SK-N-SH (cell line): Measurements from ENCODE around the gene SYNE1. TPM values are rescaled to one million over a fixed set of nuclear protein-coding genes. Genes with fewer than 3 reads are reported as not detected.

Experiments used
- CTCF ChIA-PET: fragments of 300-600, 350-600 bp; formaldehyde crosslinking; extraction: SDS; loops from one replicate; lab custom pipeline; 2021; lab: Yijun Ruan, JAX
- POLR2A ChIA-PET: fragments of 350-600 bp; sonication (Branson Sonifier 250); formaldehyde crosslinking; extraction: SDS; loops from one replicate; lab custom pipeline; 2020; ENCODE audit warnings: antibody characterized with exemption, inconsistent platforms; lab: Yijun Ruan, JAX
- DNase-seq: peaks from one replicate; pipeline ENCODE4 v3.0.0; 2012
- H2AFZ ChIP-seq: fragments of 200-600 bp; sonication (generic); 2 replicates; pipeline ENCODE4 v1.8.1; 2016; ENCODE audit warnings: antibody characterized with exemption, mild to moderate bottlenecking, low read depth
- H3F3A ChIP-seq: fragments of 200-600 bp; sonication (generic); replicated peaks from 2 replicates; pipeline ENCODE3; 2016; ENCODE audit warnings: antibody characterized with exemption, mild to moderate bottlenecking; ENCODE audit not compliant: insufficient read depth
- H3K27ac ChIP-seq, 2 experiments: fragments of 200-500 bp in 1 of 2; fragments of 200-600 bp in 1 of 2; sonication (Bioruptor generic) in 1 of 2; sonication (generic), shearing (Covaris generic) in 1 of 2; 2 replicates each; pipeline versions ENCODE4 v1.5.1 to v1.6.1; 2014 to 2016; ENCODE audit warnings: low read depth in 2 of 2, inconsistent platforms in 1 of 2, low read length in 1 of 2, mild to moderate bottlenecking in 1 of 2, mixed read lengths in 1 of 2
- H3K27me3 ChIP-seq: fragments of 200-600 bp; sonication (generic), shearing (Covaris generic); 2 replicates; pipeline ENCODE4 v1.6.1; 2016; ENCODE audit warnings: mixed run types; ENCODE audit not compliant: insufficient read depth
- H3K36me3 ChIP-seq, 2 experiments: fragments of 200-500 bp in 1 of 2; fragments of 200-600 bp in 1 of 2; sonication (Bioruptor generic) in 1 of 2; sonication (generic) in 1 of 2; replicated peaks in 1 of 2; 2 replicates each; pipeline versions ENCODE3 to v1.5.1; 2014 to 2016; ENCODE audit warnings: low read length in 1 of 2, mild to moderate bottlenecking in 1 of 2; ENCODE audit not compliant: insufficient read depth in 2 of 2, control insufficient read depth in 1 of 2
- H3K4me1 ChIP-seq, 2 experiments: fragments of 200-500 bp in 1 of 2; fragments of 200-600 bp in 1 of 2; sonication (Bioruptor generic) in 1 of 2; sonication (generic), shearing (Covaris generic) in 1 of 2; 2 replicates each; pipeline versions ENCODE4 v1.5.1 to v1.6.1; 2014 to 2016; ENCODE audit warnings: low read depth in 1 of 2, low read length in 1 of 2, mixed run types in 1 of 2; ENCODE audit not compliant: insufficient read depth in 2 of 2, control insufficient read depth in 1 of 2
- H3K4me2 ChIP-seq: fragments of 200-600 bp; sonication (generic), shearing (Covaris generic); 2 replicates; pipeline ENCODE4 v1.6.1; 2017; ENCODE audit warnings: mixed run types
- H3K4me3 ChIP-seq, 2 experiments: fragments of 200-500 bp in 1 of 2; fragments of 200-600 bp in 1 of 2; sonication (Bioruptor generic) in 1 of 2; sonication (generic), shearing (Covaris generic) in 1 of 2; 2 replicates each; pipeline versions ENCODE4 v1.5.1 to v1.8.1; 2014 to 2016; ENCODE audit warnings: low read depth in 2 of 2, inconsistent platforms in 1 of 2, low read length in 1 of 2, mild to moderate bottlenecking in 1 of 2, mixed read lengths in 1 of 2, moderate library complexity in 1 of 2
- H3K79me2 ChIP-seq: fragments of 200-600 bp; sonication (generic); 2 replicates; pipeline ENCODE4 v1.8.1; 2017; ENCODE audit warnings: mild to moderate bottlenecking; ENCODE audit not compliant: insufficient read depth
- H3K9ac ChIP-seq: fragments of 200-600 bp; sonication (generic); 2 replicates; pipeline ENCODE4 v1.6.1; 2017; ENCODE audit warnings: mixed run types
- H3K9me2 ChIP-seq: fragments of 200-600 bp; sonication (generic); 2 replicates; pipeline ENCODE4 v1.6.1; 2017; ENCODE audit warnings: mixed run types
- H3K9me3 ChIP-seq: fragments of 200-600 bp; sonication (generic); 2 replicates; pipeline ENCODE4 v1.6.1; 2017; ENCODE audit warnings: mixed run types, mild to moderate bottlenecking, moderate library complexity
- H4K20me1 ChIP-seq: fragments of 200-600 bp; sonication (generic); 2 replicates; pipeline ENCODE4 v1.6.1; 2017; ENCODE audit warnings: mild to moderate bottlenecking, mixed run types; ENCODE audit not compliant: insufficient read depth
- CHD2 ChIP-seq: fragments of 150-350 bp; IDR thresholded peaks from 2 replicates; pipeline ENCODE4 v1.6.1; 2018; ENCODE audit warnings: low read length; ENCODE audit not compliant: partially characterized antibody
- ELF1 ChIP-seq: IDR thresholded peaks from 2 replicates; pipeline ENCODE4 v1.4.0; 2012
- EP300 ChIP-seq, 2 experiments: IDR thresholded peaks; 2 replicates each; pipeline versions ENCODE4 v1.4.0 to v1.6.1; 2012; ENCODE audit warnings: borderline replicate concordance in 1 of 2, low read depth in 1 of 2, low read length in 1 of 2
- FOSL2 ChIP-seq: IDR thresholded peaks from 2 replicates; pipeline ENCODE4 v1.4.0; 2012; ENCODE audit warnings: low read depth, mild to moderate bottlenecking, moderate library complexity, borderline replicate concordance
- FOXJ3 ChIP-seq: sonication (generic); formaldehyde crosslinking; IDR thresholded peaks from 2 replicates; pipeline ENCODE4 v1.5.1; 2020; ENCODE audit warnings: mild to moderate bottlenecking, missing genetic modification reagents
- FOXM1 ChIP-seq: IDR thresholded peaks from 2 replicates; pipeline ENCODE4 v1.4.0; 2012; ENCODE audit warnings: low read depth, mild to moderate bottlenecking
- MEF2A ChIP-seq: IDR thresholded peaks from 2 replicates; pipeline ENCODE4 v1.4.0; 2012; ENCODE audit warnings: low read depth, borderline replicate concordance
- PBX3 ChIP-seq: IDR thresholded peaks from 2 replicates; pipeline ENCODE4; 2012
- POLR2AphosphoS5 ChIP-seq: IDR thresholded peaks from 2 replicates; pipeline ENCODE4 v1.6.1; 2012; ENCODE audit warnings: low read depth, low read length
- RCOR1 ChIP-seq: fragments of 150-350 bp; IDR thresholded peaks from 2 replicates; pipeline ENCODE4 v1.6.1; 2017; ENCODE audit warnings: antibody characterized with exemption, low read length
- RXRA ChIP-seq: IDR thresholded peaks from 2 replicates; pipeline ENCODE4 v1.4.0; 2012; ENCODE audit warnings: low read depth, mild to moderate bottlenecking, borderline replicate concordance
- SMC3 ChIP-seq: IDR thresholded peaks from 2 replicates; pipeline ENCODE4 v1.6.1; 2012; ENCODE audit warnings: low read depth, low read length, improper control_type of control experiment
- TEAD4 ChIP-seq: IDR thresholded peaks from 2 replicates; pipeline ENCODE4 v1.4.0; 2012; ENCODE audit warnings: mild to moderate bottlenecking, borderline replicate concordance; ENCODE audit not compliant: insufficient read depth
- USF1 ChIP-seq: IDR thresholded peaks from 2 replicates; pipeline ENCODE4 v1.4.0; 2012; ENCODE audit warnings: low read depth, borderline replicate concordance
- YY1 ChIP-seq: IDR thresholded peaks from 2 replicates; pipeline ENCODE4 v1.4.0; 2012; ENCODE audit warnings: low read depth, mild to moderate bottlenecking
- WGBS: methylation state at CpG from one replicate; pipeline ENCODE4 v1.1.6; 2017; ENCODE audit warnings: low lambda C conversion rate; 5-methylcytosine and 5-hydroxymethylcytosine counted together
- polyA plus RNA-seq, 3 experiments: library from polyadenylated mRNA; depleted of rRNA; stranded (reverse); fragments of >200 nt; gene quantifications; 2 replicates each; pipeline ENCODE4 v1.2.3, GENCODE V29; 2012

The SYNE1 gene
- polyA plus RNA-seq, 1 of the 3 experiments (the other 2 are of a cell fraction): 31.1 TPM

GRCh38 chr6:152428126-152428525, 209.0 kb downstream of the SYNE1 start:
- Histone ChIP-seq H3K4me3 (no peak overlapping the region), H3K4me1 (no peaks in the 10 kb centered on the region), H3K9me2 (no peaks in the 10 kb centered on the region), H3K9me3 (no peaks in the 10 kb centered on the region), H2AFZ (no peak overlapping the region), H4K20me1 (no peaks in the 10 kb centered on the region), H3K79me2 (no peaks in the 10 kb centered on the region), H3K36me3 (peaks cover under 1 to 26% of the 10 kb centered on the region in 2 experiments), H3K4me2 (no peak overlapping the region), H3K9ac (no peak overlapping the region), H3F3A (no peaks in the 10 kb centered on the region), H3K27me3 (no peaks in the 10 kb centered on the region), H3K27ac (no peak overlapping the region)
- ChIA-PET CTCF (no interaction called here), POLR2A (no interaction called here)
- no peak for DNase-seq
- WGBS: 90% methylated on average over 11 of the region's 11 CpGs
- no peak for TF ChIP-seq USF1
- no peak for TF ChIP-seq FOXM1
- TF ChIP-seq POLR2AphosphoS5: no peak
- no peak for TF ChIP-seq RXRA
- TF ChIP-seq YY1: no peak
- TF ChIP-seq CHD2: no peak
- no peak for TF ChIP-seq PBX3

- Histone ChIP-seq H3K9me3 (no peaks in the 10 kb centered on the region; the same call in 1 of the 2 replicates), H3K9me2 (no peaks in the 10 kb centered on the region), H3K4me2 (no peak overlapping the region), H2AFZ (no peak overlapping the region), H4K20me1 (no peaks in the 10 kb centered on the region), H3K27ac (no peak overlapping the region), H3K9ac (no peak overlapping the region), H3K36me3 (peaks cover 0 to 24% of the 10 kb centered on the region in 2 experiments)
- no peak for DNase-seq
- no peak for TF ChIP-seq POLR2AphosphoS5
- TF ChIP-seq USF1: no peak
- no peak for TF ChIP-seq RCOR1
- TF ChIP-seq TEAD4: no peak
- TF ChIP-seq FOSL2: no peak
- TF ChIP-seq ELF1: no peak
- TF ChIP-seq FOXJ3: no peak
- no peak for TF ChIP-seq MEF2A
- TF ChIP-seq EP300 (IDR thresholded peaks at IDR 0.05; ENCODE audit: borderline replicate concordance in 1 of 2, low read depth in 1 of 2, low read length in 1 of 2): no peak
- TF ChIP-seq SMC3: no peak
- TF ChIP-seq, all 33 proteins: peak for 0
- H3K4me3 ChIP-seq: no peak overlapping the region
- POLR2A ChIA-PET: no interaction called here
- H3F3A ChIP-seq: no peaks in the 10 kb centered on the region
- 59% methylated on average over 6 of the region's 6 CpGs for whole genome bisulfite sequencing
- H3K79me2 ChIP-seq: no peaks in the 10 kb centered on the region
- CTCF ChIA-PET: no interaction called here
- H3K4me1 ChIP-seq: no peaks in the 10 kb centered on the region
- no peaks in the 10 kb centered on the region for H3K27me3 ChIP-seq
These were observed 210.9 kb downstream of the SYNE1 start for GRCh38 chr6:152426276-152426675.
